HG03066 (cell line): ENCODE data around the gene GPN1.
"Not testable (repeated sequence)": the region's sequence is repeated elsewhere in the genome, so short reads cannot be mapped to it uniquely, and the experiment has no call there.

Source experiments
- ATAC-seq: cut with Tn5 transposase; IDR thresholded peaks from one replicate; pipeline ENCODE4 v1.9.1; 2021; ENCODE audit warnings: low read depth; ENCODE audit not compliant: unreplicated experiment

Gene GPN1

GRCh38 chr2:27626921-27627320, 1.9 kb upstream of the GPN1 start:
- not testable (repeated sequence) for ATAC-seq

GRCh38 chr2:27627963-27628766, 685 bp upstream of the GPN1 start:
- ATAC-seq, result peak; percentile 26

- ATAC-seq, result not testable (repeated sequence)
Measured at GRCh38 chr2:27630257-27630656, 1.4 kb downstream of the GPN1 start.

GRCh38 chr2:27634291-27634690, 5.4 kb downstream of the GPN1 start:
- ATAC-seq, result no peak

- no peak for ATAC-seq
Measured at GRCh38 chr2:27636766-27637165, 7.9 kb downstream of the GPN1 start.

- ATAC-seq, result no peak
Measured at GRCh38 chr2:27638037-27638637, 9.3 kb downstream of the GPN1 start.

- no peak for ATAC-seq
Measured at GRCh38 chr2:27638709-27639108, 9.9 kb downstream of the GPN1 start.

- no peak for ATAC-seq
Measured at GRCh38 chr2:27640722-27641245, 11.9 kb downstream of the GPN1 start.

- ATAC-seq, result no peak
Measured at GRCh38 chr2:27645197-27645596, 16.3 kb downstream of the GPN1 start.

GRCh38 chr2:27647289-27647688, 18.4 kb downstream of the GPN1 start:
- no peak for ATAC-seq

- ATAC-seq, result no peak
Measured at GRCh38 chr2:27647737-27648136, 18.9 kb downstream of the GPN1 start.

GRCh38 chr2:27651056-27651455, 22.2 kb downstream of the GPN1 start:
- no peak for ATAC-seq

- ATAC-seq, result no peak
Measured at GRCh38 chr2:27652341-27652740, 23.5 kb downstream of the GPN1 start.

- ATAC-seq, result no peak
Measured at GRCh38 chr2:27652790-27653189, 23.9 kb downstream of the GPN1 start.

- ATAC-seq, result no peak
Measured at GRCh38 chr2:27653397-27653796, 24.5 kb downstream of the GPN1 start.

GRCh38 chr2:27655155-27655951, 26.5 kb downstream of the GPN1 start:
- ATAC-seq, result no peak

- ATAC-seq, result no peak
Measured at GRCh38 chr2:27661371-27661770, 32.5 kb downstream of the GPN1 start.

GRCh38 chr2:27663285-27664153, 34.7 kb downstream of the GPN1 start, which contains the start of the genes SLC4A1AP and SUPT7L:
Gene SLC4A1AP, plus strand, starts transcription at chr2:27663889. Its CDS starts 26 bp downstream, at chr2:27663915.
Gene SUPT7L, minus strand, starts transcription at chr2:27663614. Its CDS starts 1,422 bp downstream, at chr2:27662192.
- no peak for ATAC-seq

GRCh38 chr2:27664154-27664574, 35.3 kb downstream of the GPN1 start:
- no peak for ATAC-seq
